Esophagus squamous epithelium (tissue), 4 donors: ENCODE measurements around the gene CCDC182.

Experiments
- POLR2A ChIP-seq, 4 donors: fragments of 450-650 bp; IDR thresholded peaks; one replicate each; pipeline ENCODE4 v1.6.1; 2017; ENCODE audit warnings: antibody characterized with exemption in 4 of 4, mild to moderate bottlenecking in 4 of 4, moderate library complexity in 3 of 4
- TF ChIP-seq, protein P1 (sequence below), 6 experiments: fragments of 450-650 bp in 4 of 6; fragments of 200-600 bp in 2 of 6; sonication (generic) in 2 of 6; IDR thresholded peaks; one replicate each; pipeline ENCODE4 v1.5.1; 2016 to 2019; ENCODE audit warnings: antibody characterized with exemption in 6 of 6, mild to moderate bottlenecking in 4 of 6, moderate library complexity in 4 of 6

DNA sequence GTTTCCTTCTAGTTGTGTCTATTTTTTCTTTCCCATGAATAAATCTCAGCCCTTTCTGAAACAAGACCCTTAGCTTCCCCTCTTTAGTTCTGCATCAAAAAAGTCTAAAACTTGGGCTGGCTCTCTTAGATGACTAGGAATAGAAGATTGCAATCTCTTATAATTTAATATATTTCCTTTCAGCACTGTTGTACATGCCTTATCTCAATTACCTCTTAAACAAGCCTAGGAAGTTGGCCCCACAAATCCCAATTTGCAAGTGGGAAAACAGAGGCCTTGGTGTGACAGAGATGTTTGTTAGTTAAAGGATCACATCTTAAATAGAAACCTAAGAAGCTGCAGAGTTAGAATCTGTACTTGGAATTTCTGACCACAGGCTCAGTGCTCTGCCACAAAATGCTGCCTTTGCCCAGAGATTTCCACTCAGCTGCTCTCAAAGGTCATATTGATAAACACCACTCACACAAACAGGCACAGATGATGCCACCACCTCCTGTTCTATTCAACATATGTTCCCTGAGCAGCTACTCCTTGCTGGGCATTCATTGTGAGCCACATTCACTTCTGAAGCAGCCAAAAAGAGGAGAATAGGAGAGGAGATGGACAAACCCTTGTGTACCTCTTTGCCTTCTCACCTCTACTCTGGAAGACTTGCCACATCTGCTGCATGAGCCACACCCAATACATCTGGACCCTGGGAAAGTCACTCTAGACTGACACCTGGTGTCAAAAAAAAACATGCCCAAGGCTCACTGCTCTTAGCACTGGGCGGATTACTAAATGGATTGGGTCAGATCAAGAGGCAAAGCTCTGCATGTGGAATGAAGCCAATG lies 5.5 kb downstream of the CCDC182 start:
- TF ChIP-seq, protein P1, sequence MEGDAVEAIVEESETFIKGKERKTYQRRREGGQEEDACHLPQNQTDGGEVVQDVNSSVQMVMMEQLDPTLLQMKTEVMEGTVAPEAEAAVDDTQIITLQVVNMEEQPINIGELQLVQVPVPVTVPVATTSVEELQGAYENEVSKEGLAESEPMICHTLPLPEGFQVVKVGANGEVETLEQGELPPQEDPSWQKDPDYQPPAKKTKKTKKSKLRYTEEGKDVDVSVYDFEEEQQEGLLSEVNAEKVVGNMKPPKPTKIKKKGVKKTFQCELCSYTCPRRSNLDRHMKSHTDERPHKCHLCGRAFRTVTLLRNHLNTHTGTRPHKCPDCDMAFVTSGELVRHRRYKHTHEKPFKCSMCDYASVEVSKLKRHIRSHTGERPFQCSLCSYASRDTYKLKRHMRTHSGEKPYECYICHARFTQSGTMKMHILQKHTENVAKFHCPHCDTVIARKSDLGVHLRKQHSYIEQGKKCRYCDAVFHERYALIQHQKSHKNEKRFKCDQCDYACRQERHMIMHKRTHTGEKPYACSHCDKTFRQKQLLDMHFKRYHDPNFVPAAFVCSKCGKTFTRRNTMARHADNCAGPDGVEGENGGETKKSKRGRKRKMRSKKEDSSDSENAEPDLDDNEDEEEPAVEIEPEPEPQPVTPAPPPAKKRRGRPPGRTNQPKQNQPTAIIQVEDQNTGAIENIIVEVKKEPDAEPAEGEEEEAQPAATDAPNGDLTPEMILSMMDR (IDR thresholded peaks at IDR 0.05), result peak in 5 of 6 experiments; percentile 10 to 52 (median 26)
- TF ChIP-seq POLR2A (IDR thresholded peaks at IDR 0.05), result no peak
